Measurements from ENCODE around the gene SLC35F6. TPM values are rescaled to one million over a fixed set of nuclear protein-coding genes. Genes with fewer than 3 reads are reported as not detected.
"Not testable (repeated sequence)": the region's sequence is repeated elsewhere in the genome, so short reads cannot be mapped to it uniquely, and the experiment has no call there.

The SLC35F6 gene
- polyA plus RNA-seq, 2 donors = 17.0 to 18.3 TPM

DNA sequence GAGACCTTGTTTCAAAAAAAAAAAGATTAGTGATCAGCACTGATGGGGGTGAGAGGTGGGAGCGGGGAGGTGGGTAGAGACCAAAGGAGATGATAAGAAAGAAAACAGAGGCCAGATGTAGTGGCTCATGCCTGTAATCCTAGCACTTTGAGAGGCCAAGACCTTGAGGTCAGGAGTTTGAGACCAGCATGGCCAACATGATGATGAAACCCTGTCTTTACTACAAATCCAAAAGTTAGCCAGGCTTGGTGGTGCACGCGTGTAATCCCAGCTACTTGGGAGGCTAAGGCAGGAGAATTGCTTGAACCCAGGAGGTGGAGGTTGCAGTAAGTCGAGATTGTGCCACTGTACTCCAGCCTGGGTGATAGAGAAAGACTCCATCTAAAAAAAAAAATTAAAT lies 9.5 kb upstream of the SLC35F6 start:
- 92 to 98% methylated on average over 4 of the region's 4 CpGs for WGBS, 2 donors
- Histone ChIP-seq H3K27me3 (ENCODE audit: control insufficient read depth in 1 of 2, insufficient read depth in 2 of 2, low read length in 2 of 2) (no peaks in the 10 kb centered on the region), H3K4me3 (ENCODE audit: low read depth in 1 of 2, low read length in 2 of 2) (no peak overlapping the region), H3K4me1 (ENCODE audit: control insufficient read depth in 2 of 2, insufficient read depth in 2 of 2, low read length in 1 of 2) (peaks cover 0 to 4% of the 10 kb centered on the region in 2 donors), H3K27ac (ENCODE audit: low read depth in 2 of 2, low read length in 1 of 2) (no peak overlapping the region), H3K36me3 (ENCODE audit: control insufficient read depth in 2 of 2, insufficient read depth in 2 of 2, low read length in 1 of 2) (no peaks in the 10 kb centered on the region), H3K9me3 (ENCODE audit: control insufficient read depth in 2 of 2, insufficient read depth in 1 of 2, low read depth in 1 of 2, low read length in 1 of 2) (peaks cover 0 to 3% of the 10 kb centered on the region in 2 donors)

DNA sequence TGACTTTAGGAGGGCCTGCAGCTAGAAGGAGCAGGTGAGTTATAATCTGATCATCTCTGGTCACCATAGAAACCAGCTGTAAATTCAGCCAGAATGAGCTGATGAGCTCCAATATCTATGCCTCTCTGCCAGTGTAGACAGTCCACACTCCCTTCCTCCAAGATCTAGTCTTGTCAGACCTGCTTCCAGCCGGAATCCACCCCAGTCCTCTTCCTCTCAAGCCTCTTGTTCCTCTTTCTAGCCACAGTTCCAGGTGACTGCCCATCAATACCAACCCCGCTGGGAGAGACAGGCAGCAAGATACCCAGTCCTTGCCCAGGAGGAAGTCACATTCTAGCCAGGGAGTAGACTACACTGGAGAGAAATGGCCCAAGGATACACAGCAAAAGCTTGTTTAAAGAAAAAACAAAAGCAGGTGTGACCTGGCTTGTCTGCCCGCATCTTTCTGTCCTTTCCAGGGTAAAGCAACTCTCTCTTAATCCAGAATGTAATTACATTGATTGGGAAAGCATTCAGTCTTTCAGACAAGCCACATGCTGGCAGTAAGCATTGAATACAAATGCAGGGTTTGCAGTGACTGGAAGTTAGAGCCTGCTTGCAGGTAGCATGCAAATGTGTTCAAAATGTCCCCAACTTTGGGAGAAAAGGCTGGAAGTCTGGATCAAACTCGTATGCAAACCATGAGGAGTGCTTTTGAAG lies 9.0 kb upstream of the SLC35F6 start:
- Histone ChIP-seq H3K4me3 (ENCODE audit: low read depth in 1 of 2, low read length in 2 of 2) (no peak overlapping the region), H3K27ac (ENCODE audit: low read depth in 2 of 2, low read length in 1 of 2) (peak overlapping the region in 1 of 2 donors; percentile 55), H3K36me3 (ENCODE audit: control insufficient read depth in 2 of 2, insufficient read depth in 2 of 2, low read length in 1 of 2) (no peaks in the 10 kb centered on the region), H3K9me3 (ENCODE audit: control insufficient read depth in 2 of 2, insufficient read depth in 1 of 2, low read depth in 1 of 2, low read length in 1 of 2) (peaks cover 0 to 3% of the 10 kb centered on the region in 2 donors), H3K4me1 (ENCODE audit: control insufficient read depth in 2 of 2, insufficient read depth in 2 of 2, low read length in 1 of 2) (peaks cover 0 to 4% of the 10 kb centered on the region in 2 donors), H3K27me3 (ENCODE audit: control insufficient read depth in 1 of 2, insufficient read depth in 2 of 2, low read length in 2 of 2) (no peaks in the 10 kb centered on the region)
- 51 to 57% methylated on average over 4 of the region's 4 CpGs for WGBS, 2 donors

DNA sequence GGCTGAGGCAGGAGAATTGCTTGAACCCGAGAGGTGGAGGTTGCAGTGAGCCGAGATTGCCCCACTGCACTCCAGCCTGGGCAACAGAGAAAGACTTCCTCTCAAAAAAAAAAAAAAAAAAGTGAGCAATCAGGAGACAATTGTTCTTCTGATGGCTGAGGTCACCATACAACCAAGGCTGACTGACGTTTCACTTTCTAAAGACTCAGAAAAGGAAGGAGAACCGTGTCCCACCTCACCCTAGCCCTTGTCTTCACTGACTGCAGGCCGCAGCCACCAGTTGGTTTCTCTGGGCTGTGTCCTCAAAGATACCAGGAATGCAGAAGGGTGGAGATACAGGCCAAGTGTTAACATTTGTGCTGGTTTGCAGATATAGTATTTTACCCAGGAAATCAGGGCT lies 7.7 kb upstream of the SLC35F6 start:
- Histone ChIP-seq H3K4me3 (ENCODE audit: low read depth in 1 of 2, low read length in 2 of 2) (no peak overlapping the region), H3K36me3 (ENCODE audit: control insufficient read depth in 2 of 2, insufficient read depth in 2 of 2, low read length in 1 of 2) (no peaks in the 10 kb centered on the region), H3K9me3 (ENCODE audit: control insufficient read depth in 2 of 2, insufficient read depth in 1 of 2, low read depth in 1 of 2, low read length in 1 of 2) (peaks cover 0 to 1% of the 10 kb centered on the region in 2 donors), H3K27me3 (ENCODE audit: control insufficient read depth in 1 of 2, insufficient read depth in 2 of 2, low read length in 2 of 2) (no peaks in the 10 kb centered on the region), H3K4me1 (ENCODE audit: control insufficient read depth in 2 of 2, insufficient read depth in 2 of 2, low read length in 1 of 2) (peaks cover 0 to 4% of the 10 kb centered on the region in 2 donors), H3K27ac (ENCODE audit: low read depth in 2 of 2, low read length in 1 of 2) (no peak overlapping the region)
- WGBS, 2 donors = 75 to 81% methylated on average over 5 of the region's 5 CpGs

DNA sequence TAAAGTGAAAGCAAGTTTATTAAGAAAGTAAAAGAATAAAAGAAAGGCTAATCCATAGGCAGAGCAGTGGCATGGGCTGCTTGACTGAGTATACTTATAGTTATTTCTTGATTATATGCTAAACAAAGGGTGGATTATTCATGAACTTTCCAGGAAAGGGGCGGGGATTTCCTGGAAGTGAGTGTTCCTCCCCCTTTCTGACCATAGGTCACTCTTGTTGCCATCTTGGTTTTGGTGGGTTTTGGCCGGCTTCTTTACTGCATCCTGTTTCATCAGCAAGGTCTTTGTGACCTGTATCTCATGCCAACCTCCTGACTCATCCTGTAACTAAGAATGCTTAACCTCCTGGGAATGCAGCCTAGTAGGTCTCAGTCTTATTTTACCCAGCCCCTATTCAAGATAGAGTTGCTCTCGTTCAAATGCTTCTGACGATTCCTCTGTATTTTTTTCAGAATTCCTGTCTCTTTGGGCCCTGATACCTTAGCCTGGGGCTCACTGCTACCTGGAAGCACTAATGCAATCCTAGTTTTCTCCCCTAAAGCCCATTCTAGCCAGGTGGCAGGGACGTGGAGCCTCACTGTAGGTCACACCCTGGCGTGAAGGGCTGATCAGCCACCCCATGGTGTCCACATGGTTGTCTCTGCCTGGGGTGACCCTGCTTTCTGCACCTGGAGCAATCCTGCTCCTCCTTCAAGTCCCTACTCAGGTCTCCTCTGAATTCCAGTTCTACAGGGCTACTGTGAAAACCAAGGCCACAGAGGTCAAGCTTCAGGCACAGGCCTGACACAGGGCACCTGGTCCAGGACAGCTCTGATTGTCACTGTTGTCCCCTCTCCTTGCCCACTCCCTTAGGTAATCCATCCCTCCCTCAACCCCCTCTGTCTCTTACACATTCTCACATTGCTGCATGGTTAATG lies 6.0 kb upstream of the SLC35F6 start:
- WGBS, 2 donors = 40 to 70% methylated on average over 6 of the region's 6 CpGs
- Histone ChIP-seq H3K4me1 (ENCODE audit: control insufficient read depth in 2 of 2, insufficient read depth in 2 of 2, low read length in 1 of 2) (peaks cover 0 to 4% of the 10 kb centered on the region in 2 donors), H3K36me3 (ENCODE audit: control insufficient read depth in 2 of 2, insufficient read depth in 2 of 2, low read length in 1 of 2) (no peaks in the 10 kb centered on the region), H3K9me3 (ENCODE audit: control insufficient read depth in 2 of 2, insufficient read depth in 1 of 2, low read depth in 1 of 2, low read length in 1 of 2) (no peaks in the 10 kb centered on the region), H3K27ac (ENCODE audit: low read depth in 2 of 2, low read length in 1 of 2) (peak overlapping the region; percentile 88 to 91), H3K4me3 (ENCODE audit: low read depth in 1 of 2, low read length in 2 of 2) (no peak overlapping the region), H3K27me3 (ENCODE audit: control insufficient read depth in 1 of 2, insufficient read depth in 2 of 2, low read length in 2 of 2) (no peaks in the 10 kb centered on the region)

DNA sequence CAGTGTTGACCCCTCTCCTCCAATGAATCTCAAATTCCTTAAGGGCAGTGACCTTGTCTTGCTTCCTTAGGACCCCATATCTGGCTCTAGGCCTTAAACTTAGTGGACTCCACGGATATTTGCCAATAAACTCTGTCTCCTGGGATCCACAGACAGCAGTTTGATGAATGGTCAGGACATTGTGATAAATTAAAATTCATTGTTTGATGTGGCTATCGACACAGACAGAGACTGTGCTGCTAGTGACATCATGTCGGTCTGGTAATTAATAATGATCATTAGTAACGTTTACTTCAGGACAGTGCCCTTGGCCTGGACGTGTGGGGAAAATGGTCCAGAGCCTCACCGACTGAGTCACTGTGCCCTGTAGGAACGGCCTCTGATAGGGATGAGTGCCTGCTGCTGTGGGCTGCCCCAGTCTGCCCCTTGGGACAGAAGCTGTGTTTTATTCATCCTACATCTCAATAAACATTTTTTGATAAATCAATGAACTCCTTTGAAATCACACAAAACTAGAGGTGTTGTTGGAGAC lies 5.2 kb upstream of the SLC35F6 start:
- WGBS, 2 donors = 72 to 77% methylated on average over 7 of the region's 7 CpGs
- H3K36me3 ChIP-seq (ENCODE audit: control insufficient read depth in 2 of 2, insufficient read depth in 2 of 2, low read length in 1 of 2) = no peaks in the 10 kb centered on the region

DNA sequence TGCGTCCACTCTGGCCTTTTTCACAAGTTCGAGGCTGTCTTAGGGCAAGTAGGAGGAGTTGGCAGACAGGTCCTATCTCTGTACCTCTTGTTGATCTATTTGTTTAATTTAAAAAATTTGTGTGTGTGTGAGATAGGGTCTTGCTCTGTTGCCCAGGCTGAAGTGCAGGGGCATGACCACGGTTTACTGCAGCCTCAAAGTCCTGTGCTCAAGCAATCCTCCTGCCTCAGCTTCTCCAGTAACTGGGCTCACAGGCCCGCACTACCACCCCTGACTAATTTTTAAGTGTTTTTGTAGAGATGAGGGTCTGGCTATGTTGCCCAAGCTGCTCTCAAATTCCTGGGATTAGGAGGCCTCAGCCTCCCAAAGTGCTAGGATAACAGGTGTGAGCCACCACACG lies 4.2 kb upstream of the SLC35F6 start:
- no peaks in the 10 kb centered on the region for H3K9me3 ChIP-seq (ENCODE audit: control insufficient read depth in 2 of 2, insufficient read depth in 1 of 2, low read depth in 1 of 2, low read length in 1 of 2)
- 93% methylated on average over 5 of the region's 5 CpGs for WGBS, 2 donors
- H3K27ac ChIP-seq (ENCODE audit: low read depth in 2 of 2, low read length in 1 of 2) = no peak overlapping the region
- peaks cover 2 to 4% of the 10 kb centered on the region in 2 donors for H3K4me1 ChIP-seq (ENCODE audit: control insufficient read depth in 2 of 2, insufficient read depth in 2 of 2, low read length in 1 of 2)
- no peaks in the 10 kb centered on the region for H3K36me3 ChIP-seq (ENCODE audit: control insufficient read depth in 2 of 2, insufficient read depth in 2 of 2, low read length in 1 of 2)
- no peaks in the 10 kb centered on the region for H3K27me3 ChIP-seq (ENCODE audit: control insufficient read depth in 1 of 2, insufficient read depth in 2 of 2, low read length in 2 of 2)
- no peak overlapping the region for H3K4me3 ChIP-seq (ENCODE audit: low read depth in 1 of 2, low read length in 2 of 2)

More for the DNA sequence above, 5.2 kb upstream of the SLC35F6 start:
- peaks cover 2 to 4% of the 10 kb centered on the region in 2 donors for H3K4me1 ChIP-seq (ENCODE audit: control insufficient read depth in 2 of 2, insufficient read depth in 2 of 2, low read length in 1 of 2)
- peak overlapping the region; percentile 88 to 91 for H3K27ac ChIP-seq (ENCODE audit: low read depth in 2 of 2, low read length in 1 of 2)
- no peaks in the 10 kb centered on the region for H3K27me3 ChIP-seq (ENCODE audit: control insufficient read depth in 1 of 2, insufficient read depth in 2 of 2, low read length in 2 of 2)
- H3K4me3 ChIP-seq (ENCODE audit: low read depth in 1 of 2, low read length in 2 of 2) = no peak overlapping the region
- H3K9me3 ChIP-seq (ENCODE audit: control insufficient read depth in 2 of 2, insufficient read depth in 1 of 2, low read depth in 1 of 2, low read length in 1 of 2) = no peaks in the 10 kb centered on the region

DNA sequence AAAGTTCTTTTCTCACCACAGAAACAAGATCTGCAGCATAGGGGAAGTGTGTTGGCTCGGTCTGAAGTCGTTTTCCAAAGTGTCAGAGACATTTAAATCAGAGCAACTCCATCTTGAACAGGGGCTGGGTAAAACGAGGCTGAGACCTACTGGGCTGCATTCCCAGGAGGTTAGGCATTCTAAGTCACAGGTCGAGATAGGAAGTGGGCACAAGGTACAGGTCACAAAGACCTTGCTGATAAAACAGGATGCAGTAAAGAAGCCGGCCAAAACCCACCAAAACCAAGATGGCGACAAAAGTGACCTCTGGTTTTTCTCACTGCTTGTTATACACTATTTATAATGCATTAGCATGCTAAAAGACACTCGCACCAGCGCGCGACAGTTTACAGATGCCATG lies 3.1 kb upstream of the SLC35F6 start:
- H3K4me3 ChIP-seq (ENCODE audit: low read depth in 1 of 2, low read length in 2 of 2); H3K27ac ChIP-seq (ENCODE audit: low read depth in 2 of 2, low read length in 1 of 2); H3K27me3 ChIP-seq (ENCODE audit: control insufficient read depth in 1 of 2, insufficient read depth in 2 of 2, low read length in 2 of 2); H3K9me3 ChIP-seq (ENCODE audit: control insufficient read depth in 2 of 2, insufficient read depth in 1 of 2, low read depth in 1 of 2, low read length in 1 of 2); H3K36me3 ChIP-seq (ENCODE audit: control insufficient read depth in 2 of 2, insufficient read depth in 2 of 2, low read length in 1 of 2): not testable (repeated sequence)
- 81 to 82% methylated on average over 10 of the region's 10 CpGs for WGBS, 2 donors
- peaks cover 3 to 13% of the 10 kb centered on the region in 2 donors for H3K4me1 ChIP-seq (ENCODE audit: control insufficient read depth in 2 of 2, insufficient read depth in 2 of 2, low read length in 1 of 2)

DNA sequence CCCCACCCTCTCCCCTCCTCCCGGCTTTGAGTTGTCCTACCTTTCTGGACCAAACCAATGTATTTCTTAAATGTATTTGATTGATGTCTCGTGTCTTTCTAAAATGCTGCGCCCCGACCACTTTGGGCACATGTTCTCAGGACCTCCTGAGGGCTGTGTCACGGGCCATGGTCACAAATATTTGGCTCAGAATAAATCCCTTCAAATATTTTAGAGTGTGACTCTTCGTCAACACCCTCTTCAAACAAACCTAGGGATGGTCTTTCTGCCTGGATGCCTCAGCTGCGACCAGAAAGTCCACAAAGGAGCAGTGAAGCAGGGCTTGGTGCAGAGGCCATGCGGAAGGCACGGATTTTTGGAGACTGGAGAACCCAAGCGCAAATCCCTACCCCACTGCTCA lies 1.1 kb upstream of the SLC35F6 start:
- Histone ChIP-seq H3K36me3 (ENCODE audit: control insufficient read depth in 2 of 2, insufficient read depth in 2 of 2, low read length in 1 of 2) (no peaks in the 10 kb centered on the region), H3K4me3 (ENCODE audit: low read depth in 1 of 2, low read length in 2 of 2) (no peak overlapping the region), H3K27me3 (ENCODE audit: control insufficient read depth in 1 of 2, insufficient read depth in 2 of 2, low read length in 2 of 2) (no peaks in the 10 kb centered on the region), H3K27ac (ENCODE audit: low read depth in 2 of 2, low read length in 1 of 2) (no peak overlapping the region), H3K4me1 (ENCODE audit: control insufficient read depth in 2 of 2, insufficient read depth in 2 of 2, low read length in 1 of 2) (peaks cover 8 to 22% of the 10 kb centered on the region in 2 donors), H3K9me3 (ENCODE audit: control insufficient read depth in 2 of 2, insufficient read depth in 1 of 2, low read depth in 1 of 2, low read length in 1 of 2) (no peaks in the 10 kb centered on the region)
- 94 to 95% methylated on average over 10 of the region's 10 CpGs for WGBS, 2 donors

DNA sequence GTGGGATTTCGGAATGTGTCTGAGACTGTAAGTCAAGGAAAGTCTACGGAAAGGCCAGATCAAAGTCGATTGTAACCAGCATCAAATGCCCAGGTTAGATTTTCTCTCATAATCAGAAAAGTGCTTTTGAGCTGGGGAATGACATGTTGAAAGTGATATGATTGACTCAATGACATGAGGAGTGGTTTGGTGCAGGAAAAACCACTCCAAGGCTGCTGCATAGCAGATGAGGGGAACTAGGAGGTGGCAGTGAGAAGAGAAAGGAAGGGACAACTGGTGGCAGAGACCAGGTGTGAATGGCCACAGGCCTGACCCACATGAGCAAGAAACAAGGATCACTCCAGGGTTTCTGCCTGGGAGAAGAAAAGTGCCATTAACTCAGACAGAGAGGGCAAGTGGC lies 822 bp downstream of the SLC35F6 start:
- Histone ChIP-seq H3K27me3 (ENCODE audit: control insufficient read depth in 1 of 2, insufficient read depth in 2 of 2, low read length in 2 of 2) (no peaks in the 10 kb centered on the region), H3K4me3 (ENCODE audit: low read depth in 1 of 2, low read length in 2 of 2) (peak overlapping the region; percentile 82 to 93), H3K4me1 (ENCODE audit: control insufficient read depth in 2 of 2, insufficient read depth in 2 of 2, low read length in 1 of 2) (peaks cover 17 to 28% of the 10 kb centered on the region in 2 donors), H3K27ac (ENCODE audit: low read depth in 2 of 2, low read length in 1 of 2) (peak overlapping the region; percentile 94 to 98), H3K9me3 (ENCODE audit: control insufficient read depth in 2 of 2, insufficient read depth in 1 of 2, low read depth in 1 of 2, low read length in 1 of 2) (no peaks in the 10 kb centered on the region), H3K36me3 (ENCODE audit: control insufficient read depth in 2 of 2, insufficient read depth in 2 of 2, low read length in 1 of 2) (no peaks in the 10 kb centered on the region)
- WGBS, 2 donors = 16 to 24% methylated on average over 3 of the region's 3 CpGs
